DMS153 treated with DMSO at 0.1 percent for 48 hours (cell line): ENCODE results near the gene VPS26B.

Experiments used
- DNase-seq: peaks from one replicate; lab custom pipeline; 2025; ENCODE audit not compliant: unreplicated experiment; lab: John Stamatoyannopoulos, UW

The VPS26B gene

DNA sequence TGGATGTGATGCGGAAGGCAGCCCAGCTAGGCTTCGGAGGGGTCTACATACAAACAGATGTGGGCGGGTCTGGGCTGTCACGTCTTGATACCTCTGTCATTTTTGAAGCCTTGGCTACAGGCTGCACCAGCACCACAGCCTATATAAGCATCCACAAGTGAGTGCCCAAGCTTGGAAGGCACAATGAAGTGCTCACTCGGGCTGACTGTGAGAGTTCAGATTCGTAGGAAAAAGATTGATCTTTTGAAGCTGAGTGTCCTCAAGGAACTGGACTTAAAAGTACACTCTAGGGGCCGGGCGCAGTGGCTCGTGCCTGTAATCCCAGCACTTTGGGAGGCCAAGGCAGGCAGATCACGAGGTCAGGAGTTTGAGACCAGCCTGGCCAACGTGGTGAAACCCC, 32.6 kb downstream of the VPS26B start:
- no peak for DNase-seq

DNA sequence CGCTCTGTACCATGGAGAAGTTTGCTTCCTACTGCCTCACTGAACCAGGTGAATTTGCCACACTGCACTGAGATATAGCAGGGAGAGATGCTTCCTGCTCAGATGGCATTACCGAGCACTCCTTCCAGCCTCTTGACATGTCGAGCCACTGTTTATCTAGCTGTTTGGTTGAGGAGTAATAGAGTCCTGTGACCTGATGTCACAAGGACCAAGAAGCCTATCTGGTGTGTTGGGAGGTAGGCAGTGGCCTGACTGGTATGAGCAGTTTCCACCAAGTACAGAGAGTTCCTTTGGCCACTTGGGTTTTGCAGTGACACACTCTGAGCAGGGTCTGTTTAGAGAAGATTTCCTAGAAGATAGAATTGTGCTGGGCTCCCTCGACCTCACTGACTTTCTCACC, 34.1 kb downstream of the VPS26B start:
- no peak for DNase-seq

DNA sequence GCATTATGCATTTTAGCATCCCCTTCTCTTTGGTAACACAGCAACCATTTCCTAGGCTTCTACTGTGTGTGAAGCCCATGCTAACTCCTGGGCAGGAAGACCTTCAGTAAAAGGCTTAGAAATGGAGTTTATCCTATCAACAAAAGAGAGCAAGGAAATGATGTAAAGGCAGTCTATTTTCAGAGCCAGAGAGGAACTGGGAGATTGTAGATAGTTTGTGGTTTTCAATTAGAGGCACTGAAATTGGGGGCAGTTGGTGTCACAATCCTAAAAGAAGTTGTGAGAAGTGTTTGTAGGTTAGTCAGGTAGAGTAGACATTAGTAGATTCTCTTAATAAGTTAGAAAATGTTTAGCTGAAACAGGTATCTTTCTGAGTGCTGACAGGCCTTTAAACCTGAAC, 36.0 kb downstream of the VPS26B start:
- DNase-seq: no peak

DNA sequence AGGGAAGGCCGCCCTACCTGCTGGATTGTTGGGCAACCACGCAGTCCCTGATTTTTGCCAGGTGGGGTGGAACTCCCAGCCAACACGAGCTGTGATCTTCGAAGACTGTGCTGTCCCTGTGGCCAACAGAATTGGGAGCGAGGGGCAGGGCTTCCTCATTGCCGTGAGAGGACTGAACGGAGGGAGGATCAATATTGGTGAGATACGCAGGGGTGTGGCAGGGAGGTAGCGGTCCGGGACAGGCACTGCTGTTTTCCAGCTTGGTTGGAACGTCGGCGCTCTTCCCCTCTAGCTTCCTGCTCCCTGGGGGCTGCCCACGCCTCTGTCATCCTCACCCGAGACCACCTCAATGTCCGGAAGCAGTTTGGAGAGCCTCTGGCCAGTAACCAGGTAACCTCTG, 36.5 kb downstream of the VPS26B start:
- DNase-seq: no peak

DNA sequence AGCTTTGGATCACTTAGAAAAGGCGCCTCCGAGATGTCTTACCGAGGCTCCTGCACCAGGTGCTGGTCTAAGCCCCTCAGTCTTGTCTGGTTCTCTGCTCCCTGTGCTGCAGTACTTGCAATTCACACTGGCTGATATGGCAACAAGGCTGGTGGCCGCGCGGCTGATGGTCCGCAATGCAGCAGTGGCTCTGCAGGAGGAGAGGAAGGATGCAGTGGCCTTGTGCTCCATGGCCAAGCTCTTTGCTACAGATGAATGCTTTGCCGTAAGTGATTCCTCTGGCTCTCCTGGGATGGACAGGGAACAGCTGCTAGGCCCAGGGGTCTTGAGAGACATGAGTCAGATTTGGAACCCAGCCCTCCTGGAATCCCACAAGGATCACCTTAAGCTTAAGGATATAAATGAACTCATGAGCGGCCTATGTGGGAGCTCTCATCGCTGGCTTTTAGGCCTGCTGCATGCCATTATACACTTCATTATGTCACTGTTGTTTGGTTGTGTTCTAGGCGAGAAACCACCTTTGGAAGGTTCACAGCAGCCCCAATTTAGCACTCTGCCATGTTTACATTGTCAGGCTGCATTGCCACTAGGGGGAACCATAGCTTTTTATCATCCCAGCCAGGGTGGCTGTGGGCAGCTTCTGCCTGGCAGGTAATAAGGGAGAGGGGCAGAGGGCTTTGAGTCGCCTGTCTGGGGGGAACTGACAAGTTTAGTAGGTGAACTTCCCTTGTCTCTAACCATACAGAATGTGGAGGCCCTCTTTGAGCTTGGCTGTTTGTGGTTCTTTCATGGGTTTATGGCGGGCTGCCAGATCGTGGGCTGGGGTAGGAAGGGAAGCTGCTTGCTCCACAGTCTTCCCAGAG, 37.4 kb downstream of the VPS26B start:
- no peak for DNase-seq

DNA sequence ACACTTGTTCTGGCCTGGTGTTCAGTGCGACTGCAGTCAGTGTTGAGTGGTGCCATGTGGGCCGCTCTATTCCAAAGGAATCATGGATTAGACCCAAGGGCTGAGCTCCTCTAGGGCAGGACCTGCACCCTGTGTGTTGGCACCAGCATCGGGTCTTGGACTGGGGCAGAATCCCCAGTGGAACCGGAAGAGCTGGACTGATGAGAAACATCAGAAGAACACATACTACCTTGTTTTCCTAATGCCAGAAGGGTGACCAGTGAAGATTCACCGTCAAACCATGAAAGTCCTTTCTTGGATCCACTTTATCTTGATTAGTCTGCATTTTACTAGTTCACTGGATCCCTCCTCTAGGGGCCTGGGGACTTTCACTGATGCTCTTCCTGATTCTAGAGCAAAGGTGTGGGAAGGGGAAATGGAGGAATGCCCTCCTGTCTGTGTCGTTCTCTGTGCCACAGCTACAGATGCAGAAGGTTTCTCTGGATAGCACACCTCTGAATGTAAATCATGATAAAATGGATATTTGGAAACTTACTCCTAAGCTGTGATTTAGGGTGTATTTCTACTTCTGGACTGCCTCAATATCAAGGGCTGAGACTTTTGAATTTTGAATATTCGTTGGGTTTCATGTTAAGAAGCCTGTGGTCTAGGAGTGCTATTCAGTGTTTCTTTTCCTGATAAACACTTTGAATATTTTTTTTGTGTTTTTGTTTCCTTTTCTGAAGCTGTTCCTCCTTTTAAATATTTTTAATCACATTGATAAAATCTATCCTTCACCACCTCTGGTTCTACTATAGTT, 40.7 kb downstream of the VPS26B start:
- no peak for DNase-seq

DNA sequence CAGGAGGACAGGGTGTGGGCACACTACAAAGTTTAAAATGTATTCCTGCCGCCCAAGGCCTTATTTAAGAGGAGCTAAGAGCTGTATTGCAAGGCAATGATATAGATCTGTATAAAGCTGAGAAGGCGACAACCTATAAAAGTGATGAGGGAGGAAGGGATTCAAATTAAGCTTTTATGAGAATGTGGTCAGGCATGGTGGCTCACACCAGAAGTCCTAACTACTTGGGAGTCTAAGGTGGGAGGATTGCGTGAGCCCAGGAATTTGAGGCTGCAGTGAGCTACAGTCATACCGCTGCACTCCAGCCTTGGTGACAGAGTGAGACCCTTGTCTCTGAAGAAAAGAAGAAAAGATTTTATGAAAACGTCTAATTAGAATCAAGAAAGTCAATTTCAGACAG, 42.0 kb downstream of the VPS26B start:
- no peak for DNase-seq

DNA sequence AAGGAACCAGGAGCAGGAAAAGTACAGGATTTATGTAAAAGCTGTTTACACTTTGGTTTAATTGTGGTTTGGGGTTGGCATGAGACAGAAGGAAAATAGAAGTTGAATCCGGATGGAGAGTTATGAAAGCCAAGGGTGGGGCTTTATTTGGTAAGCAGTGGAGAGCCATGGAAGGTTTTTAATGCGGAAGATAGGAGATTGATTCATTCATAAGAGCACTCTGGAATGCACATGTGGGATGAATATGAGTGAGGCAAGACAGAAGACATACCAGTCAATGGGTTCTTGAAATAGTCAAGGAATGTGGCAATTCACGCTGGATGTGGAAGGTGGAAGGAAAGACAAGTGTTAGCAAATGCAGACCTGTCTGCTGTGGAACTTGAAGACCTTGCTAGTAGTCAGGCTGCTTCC, 42.4 kb downstream of the VPS26B start:
- DNase-seq: no peak

DNA sequence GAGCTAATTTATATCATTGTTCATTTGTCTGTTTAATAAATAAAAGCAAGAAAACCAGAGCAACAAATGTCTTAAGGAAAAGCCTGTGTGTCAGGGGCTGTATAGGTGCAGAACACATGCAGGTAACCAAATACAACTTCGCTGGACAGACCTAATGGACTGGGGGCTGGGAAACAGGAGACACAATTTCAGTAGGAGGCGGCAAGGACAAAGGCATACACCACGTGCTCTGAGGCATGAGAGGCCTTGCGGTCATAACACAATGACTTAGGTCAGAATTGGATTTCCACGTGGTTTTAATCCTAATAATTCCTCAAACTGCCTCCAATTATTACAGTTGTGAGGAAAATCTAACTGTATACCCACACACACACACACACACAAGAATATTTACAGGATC, 43.0 kb downstream of the VPS26B start:
- DNase-seq: no peak

DNA sequence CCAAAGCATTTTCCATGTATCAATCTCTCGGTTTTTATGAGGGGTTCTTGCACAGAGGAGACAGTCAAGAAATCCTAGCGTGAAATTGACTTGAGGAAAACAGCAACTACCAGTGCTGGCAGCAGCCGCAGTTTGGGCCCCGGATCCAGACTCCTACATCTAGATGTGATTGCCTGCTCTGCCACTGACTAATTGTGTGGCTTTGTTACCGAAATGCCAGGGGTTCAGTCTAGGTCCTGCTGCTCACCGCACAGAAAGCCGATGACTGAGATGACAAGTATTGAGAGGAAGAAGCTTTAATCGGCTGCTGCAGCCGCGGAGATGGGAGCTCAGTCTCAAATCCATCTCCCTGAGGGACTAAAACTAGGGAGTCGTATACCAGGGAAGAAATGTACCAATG, 43.5 kb downstream of the VPS26B start:
- no peak for DNase-seq

DNA sequence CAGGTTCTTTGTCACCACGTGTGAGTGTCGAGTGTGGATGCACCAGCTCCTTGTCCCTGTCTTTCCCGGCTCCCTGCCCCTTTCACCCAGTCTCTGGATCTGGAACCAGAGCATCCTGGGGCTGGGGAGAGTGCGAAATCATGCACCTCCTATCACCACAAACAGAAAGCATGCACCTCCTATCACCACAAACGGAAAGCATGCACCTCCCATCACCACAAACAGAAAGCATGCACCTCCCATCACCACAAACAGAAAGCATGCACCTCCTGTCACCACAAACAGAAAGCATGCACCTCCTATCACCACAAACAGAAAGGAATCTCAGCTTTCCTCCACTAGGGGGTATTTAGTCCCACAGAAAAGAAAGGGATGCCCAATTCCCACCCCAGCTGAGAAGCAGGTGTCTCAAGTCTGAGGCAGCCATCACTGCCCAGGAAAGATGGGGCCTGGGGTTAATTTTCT, 45.8 kb downstream of the VPS26B start:
- no peak for DNase-seq

DNA sequence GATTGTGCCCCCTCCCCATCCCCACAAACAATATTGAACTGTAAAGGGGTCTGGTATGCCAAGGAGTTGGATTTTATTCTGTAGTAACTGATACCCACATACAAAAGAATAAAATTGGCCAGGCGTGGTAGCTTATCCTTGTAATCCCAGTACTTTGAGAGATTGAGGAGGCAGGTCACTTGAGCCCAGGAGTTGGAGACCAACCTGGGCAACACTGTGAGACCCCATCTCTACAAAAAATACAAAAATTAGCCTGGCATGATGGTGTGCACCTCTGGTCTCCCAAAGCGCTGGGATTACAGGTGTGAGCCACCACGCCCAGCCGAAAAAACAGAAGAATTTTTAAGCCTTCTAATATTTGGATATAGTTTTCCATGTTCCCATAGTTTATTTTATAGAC, 47.5 kb downstream of the VPS26B start:
- DNase-seq: no peak

DNA sequence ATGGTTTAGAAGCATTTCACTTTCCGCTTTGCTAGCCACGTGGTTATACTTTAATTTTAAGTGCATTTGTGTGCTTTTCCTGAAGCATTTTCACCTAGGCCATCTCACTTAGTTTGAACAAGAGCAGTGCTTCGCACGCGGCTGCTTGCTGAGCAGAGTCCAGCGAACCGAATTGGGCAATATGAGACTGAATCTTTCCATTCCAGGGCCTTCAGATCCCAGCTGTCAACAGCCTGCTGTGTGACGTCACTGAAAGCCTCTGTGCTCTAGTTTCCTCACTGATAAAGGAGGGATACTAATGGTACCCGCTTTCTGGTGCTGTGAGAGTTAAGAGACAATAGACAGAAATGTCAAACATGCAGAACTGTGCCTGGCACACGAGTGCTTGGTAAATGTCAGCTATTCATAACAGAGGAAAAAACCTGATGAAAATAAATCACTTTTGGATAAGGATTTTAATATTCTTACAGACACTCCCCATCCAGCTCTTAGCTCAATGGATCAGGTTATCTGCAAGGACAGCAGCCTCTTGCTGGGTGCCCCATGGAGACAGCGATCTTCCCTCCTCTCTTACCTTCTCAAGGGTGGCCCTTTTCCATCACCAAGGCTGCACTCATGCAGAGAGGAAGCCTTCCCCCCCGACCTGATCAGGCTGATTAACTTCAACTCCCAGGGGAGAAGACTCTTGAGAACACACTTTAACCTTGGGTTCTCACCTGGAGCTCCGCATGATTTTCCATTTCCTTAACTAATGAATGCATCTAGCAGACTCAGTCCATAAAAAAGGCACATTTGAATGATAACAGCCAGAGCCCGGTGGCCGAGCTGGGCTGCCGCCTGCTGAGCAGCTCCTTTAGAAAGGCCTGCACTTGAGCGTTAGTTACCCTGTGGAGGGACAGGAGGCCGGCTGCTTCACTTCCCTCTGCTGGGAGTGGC, 48.2 kb downstream of the VPS26B start:
- DNase-seq: no peak

DNA sequence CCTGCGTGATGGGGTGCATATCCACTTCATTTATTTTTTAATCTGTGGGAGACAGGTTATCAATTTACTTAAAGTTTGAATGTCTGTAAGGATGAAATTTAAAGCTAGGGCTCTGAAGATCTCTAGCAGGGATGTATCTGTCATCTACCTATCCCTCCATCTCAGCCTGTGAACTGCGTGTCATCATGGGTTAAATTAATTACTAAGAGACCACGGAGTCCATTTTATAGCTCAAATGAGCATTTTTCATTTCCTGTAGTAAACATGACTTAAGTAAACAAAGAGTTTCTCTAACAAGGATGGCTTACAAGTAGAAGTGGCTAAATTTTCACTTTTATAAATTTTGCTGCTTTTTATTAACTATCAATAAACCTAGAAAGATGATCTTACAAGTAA, 48.8 kb downstream of the VPS26B start:
- DNase-seq: no peak

DNA sequence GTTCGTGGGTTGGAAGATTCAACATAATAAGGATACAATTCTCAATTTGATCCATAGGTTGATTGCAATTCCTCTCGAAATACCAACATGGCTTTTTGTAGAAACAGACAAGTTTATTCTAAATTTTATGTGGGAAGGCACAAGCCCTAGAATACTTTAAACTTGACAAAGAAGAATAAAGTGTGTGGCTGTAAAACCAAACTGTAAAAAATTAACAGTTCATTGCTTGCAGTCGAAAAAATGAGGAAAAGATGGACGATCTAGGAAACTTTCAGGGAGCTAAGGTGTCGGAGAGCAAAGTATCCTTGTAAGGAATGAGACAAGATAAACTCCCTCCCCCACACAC, 50.7 kb downstream of the VPS26B start:
- no peak for DNase-seq

DNA sequence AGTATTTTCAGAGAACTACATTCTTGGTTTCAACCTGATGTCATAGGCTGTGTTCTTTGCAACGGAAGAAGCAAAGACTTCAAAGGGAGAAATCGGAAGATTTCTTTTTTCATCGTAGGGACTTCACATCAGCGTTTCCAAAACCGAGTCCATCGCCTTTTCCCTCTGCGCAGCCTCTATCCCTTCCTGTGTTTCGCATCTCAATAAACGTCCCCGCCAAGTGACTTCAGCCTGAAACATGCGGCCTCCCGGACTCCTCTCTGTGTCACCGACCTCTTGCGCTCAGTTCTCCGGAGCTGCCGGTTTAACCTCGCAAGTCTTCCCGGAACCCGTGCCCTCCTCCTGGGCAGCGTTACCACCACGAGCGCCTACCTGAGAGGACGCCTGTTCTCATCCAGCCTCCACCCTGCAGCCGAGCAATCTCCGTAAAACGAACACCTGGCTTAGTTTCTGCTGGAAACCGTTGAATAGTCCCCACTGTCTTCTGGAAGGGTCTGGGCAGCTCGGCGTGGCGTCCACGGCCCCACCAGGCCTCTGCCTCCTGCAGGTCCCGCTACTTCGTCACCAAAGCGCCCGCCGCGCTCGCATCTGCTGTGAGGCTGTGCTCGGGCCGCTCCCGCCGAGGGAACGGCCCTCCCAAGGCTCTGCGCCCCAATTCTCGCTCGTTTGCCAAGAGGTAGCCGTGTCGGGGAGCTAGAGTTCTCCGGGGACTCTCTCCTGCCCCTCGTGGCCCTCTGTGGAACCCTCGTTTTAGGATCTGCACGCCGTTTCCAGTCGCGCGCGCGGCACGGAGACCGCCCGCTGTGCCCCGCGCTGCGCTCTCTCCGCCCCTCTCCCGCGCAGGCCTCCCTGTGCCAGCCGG, 51.3 kb downstream of the VPS26B start, which contains the start of gene GLB1L3:
TSS of gene GLB1L3 (plus strand) at position 846 of the 862 bp plus-strand sequence. CDS start 362 bp downstream, outside the sequence.
- DNase-seq: peak; percentile 27

DNA sequence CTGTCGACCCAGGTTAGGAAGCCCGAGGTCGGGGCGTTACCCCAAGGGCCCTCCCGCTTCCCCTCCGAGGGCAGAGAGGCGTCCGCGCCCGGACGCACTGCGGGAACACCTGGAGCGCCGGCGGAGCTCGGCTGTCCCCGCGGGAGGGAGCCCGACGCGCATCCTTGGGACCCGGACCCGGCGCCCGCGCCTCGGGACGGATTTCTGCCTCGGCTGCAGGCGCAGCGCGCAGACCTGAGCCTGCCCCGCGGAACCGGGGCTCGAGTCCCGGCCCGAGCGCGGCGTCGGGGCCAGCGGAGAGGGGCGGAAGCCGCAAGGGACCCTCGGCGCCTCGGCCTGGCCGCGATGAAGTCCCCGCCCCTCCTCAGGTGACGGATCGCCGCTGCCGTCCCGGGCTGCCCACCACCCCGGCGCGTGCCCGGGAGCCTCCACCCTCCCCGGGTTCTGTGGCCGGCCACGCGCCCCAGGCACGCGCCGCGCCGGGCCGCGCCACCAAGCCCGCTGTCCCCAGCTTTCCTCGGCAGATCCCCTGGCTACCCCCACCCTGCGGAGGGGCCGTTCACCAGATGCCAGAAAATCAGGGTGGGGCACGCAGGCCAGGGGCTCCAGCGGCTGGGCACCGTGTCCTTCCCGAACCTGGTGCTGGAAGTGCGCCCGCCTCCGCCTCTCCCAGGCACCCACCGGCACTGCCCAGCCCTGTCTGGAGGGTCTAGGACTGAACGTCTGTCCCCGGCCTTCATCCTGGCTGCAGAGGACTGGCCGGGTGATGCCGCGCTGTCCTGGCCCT, 52.1 kb downstream of the VPS26B start:
- no peak for DNase-seq

DNA sequence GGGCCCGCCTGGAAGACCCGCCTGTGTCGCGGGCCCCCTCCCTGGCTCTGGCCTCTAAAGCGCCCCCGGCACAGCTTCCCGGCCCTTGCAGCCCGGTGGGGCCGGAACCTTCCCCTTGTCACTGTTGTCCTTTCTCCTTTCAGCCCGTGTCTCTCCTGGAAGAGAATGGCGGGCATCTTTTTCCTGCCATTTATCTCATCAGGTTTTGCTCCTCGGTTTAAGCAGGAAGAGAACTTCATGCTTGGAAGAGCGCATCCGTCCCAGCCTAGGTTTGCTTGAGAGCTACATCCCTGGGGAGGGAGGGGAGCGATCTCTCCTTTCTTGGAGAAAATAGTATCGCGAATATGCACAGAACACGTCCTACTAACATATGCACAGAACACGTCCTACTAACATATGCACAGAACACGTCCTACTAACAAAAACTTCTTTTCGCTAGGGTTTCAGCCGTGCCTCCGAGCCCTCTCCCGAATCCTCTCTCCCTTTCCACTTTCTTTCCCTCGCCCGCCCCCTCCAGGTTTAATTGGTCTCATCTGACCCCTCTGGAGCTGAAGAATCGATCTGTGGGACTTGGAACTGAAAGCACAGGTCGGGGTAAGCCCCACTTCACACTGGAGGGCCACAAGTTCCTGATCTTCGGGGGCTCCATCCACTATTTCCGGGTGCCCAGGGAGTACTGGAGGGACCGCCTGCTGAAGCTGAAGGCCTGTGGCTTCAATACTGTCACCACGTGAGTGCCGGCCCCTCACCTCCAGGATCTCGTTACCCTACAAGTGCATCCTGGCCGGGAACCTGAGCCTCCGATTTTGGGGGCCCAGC, 52.9 kb downstream of the VPS26B start:
- no peak for DNase-seq

DNA sequence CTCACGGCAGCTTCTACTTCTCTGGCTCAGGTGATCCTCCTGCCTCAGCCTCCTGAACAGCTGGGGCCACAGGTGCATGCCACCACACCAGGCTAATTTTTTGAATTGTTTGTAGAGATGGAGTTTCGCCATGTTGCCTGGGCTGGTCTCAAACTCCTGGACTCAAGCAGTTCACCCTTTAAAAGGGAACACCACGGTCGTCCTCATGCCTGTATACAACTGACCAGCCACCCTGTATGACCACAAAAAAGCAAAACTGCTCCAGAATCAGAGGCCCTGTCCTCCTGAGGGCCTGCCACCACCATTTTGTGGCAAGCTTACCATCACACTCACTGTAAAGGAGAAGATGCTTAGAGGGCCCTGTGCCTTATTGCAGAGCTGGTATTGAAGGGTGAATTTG, 53.9 kb downstream of the VPS26B start:
- no peak for DNase-seq
